ENCODE measurements around the gene FHIT. TPM values are rescaled to one million over a fixed set of nuclear protein-coding genes. Genes with fewer than 3 reads are reported as not detected.

Gene FHIT
- total and polyA plus RNA-seq, 9 donors = 5.1 to 11.8 (median 9.5) TPM

GRCh38 chr3:61061092-61061723 lies 190.0 kb downstream of the FHIT start:
- no peak overlapping the region for H3K4me3 ChIP-seq
- no peaks in the 10 kb centered on the region for H3K36me3 ChIP-seq
- DNase-seq = no peak
- no peak overlapping the region for H3K27ac ChIP-seq
- TF ChIP-seq CTCF (IDR thresholded peaks at IDR 0.05) (no peak), EP300 (IDR thresholded peaks at IDR 0.05) (no peak), POLR2A (IDR thresholded peaks at IDR 0.05) (no peak)
- WGBS, 3 donors = 67 to 75% (median 73%) methylated on average over 2 of the region's 2 CpGs
- no peaks in the 10 kb centered on the region for H3K27me3 ChIP-seq
- no peaks in the 10 kb centered on the region for H3K4me1 ChIP-seq (ENCODE audit: insufficient read depth)
- no peaks in the 10 kb centered on the region for H3K9me3 ChIP-seq
- intact Hi-C loops (cut with DNase I) = no loop called here

GRCh38 chr3:61060411-61060861 lies 190.8 kb downstream of the FHIT start:
- no peaks in the 10 kb centered on the region for H3K4me1 ChIP-seq (ENCODE audit: insufficient read depth)
- no peaks in the 10 kb centered on the region for H3K36me3 ChIP-seq
- no peak overlapping the region for H3K4me3 ChIP-seq
- no peak overlapping the region for H3K27ac ChIP-seq
- WGBS, 3 donors = 82 to 93% (median 90%) methylated on average over 2 of the region's 2 CpGs
- TF ChIP-seq CTCF (IDR thresholded peaks at IDR 0.05) = no peak
- no peak for TF ChIP-seq EP300 (IDR thresholded peaks at IDR 0.05)
- no peak for TF ChIP-seq POLR2A (IDR thresholded peaks at IDR 0.05)
- intact Hi-C loops (cut with DNase I) = no loop called here
- no peaks in the 10 kb centered on the region for H3K9me3 ChIP-seq
- no peak for DNase-seq
- no peaks in the 10 kb centered on the region for H3K27me3 ChIP-seq

- intact Hi-C loops (cut with DNase I) = no loop called here
- Histone ChIP-seq H3K36me3 (no peaks in the 10 kb centered on the region), H3K4me3 (no peak overlapping the region), H3K27me3 (no peaks in the 10 kb centered on the region), H3K9me3 (no peaks in the 10 kb centered on the region), H3K4me1 (ENCODE audit: insufficient read depth) (no peaks in the 10 kb centered on the region), H3K27ac (no peak overlapping the region)
- no peak for DNase-seq
- 86 to 91% (median 88%) methylated on average over 2 of the region's 2 CpGs for WGBS, 3 donors
- TF ChIP-seq EP300 (IDR thresholded peaks at IDR 0.05) (no peak), CTCF (IDR thresholded peaks at IDR 0.05) (no peak)
These were observed 192.4 kb downstream of the FHIT start for GRCh38 chr3:61058836-61059235.

GRCh38 chr3:61057464-61057863 lies 193.8 kb downstream of the FHIT start:
- no peaks in the 10 kb centered on the region for H3K4me1 ChIP-seq (ENCODE audit: insufficient read depth)
- 72 to 75% (median 74%) methylated on average over 4 of the region's 4 CpGs for WGBS, 3 donors
- no peaks in the 10 kb centered on the region for H3K36me3 ChIP-seq
- H3K9me3 ChIP-seq = no peaks in the 10 kb centered on the region
- intact Hi-C loops (cut with DNase I) = no loop called here
- no peak overlapping the region for H3K4me3 ChIP-seq
- DNase-seq = no peak
- TF ChIP-seq CTCF (IDR thresholded peaks at IDR 0.05) (no peak), POLR2A (IDR thresholded peaks at IDR 0.05) (no peak), EP300 (IDR thresholded peaks at IDR 0.05) (no peak)
- H3K27ac ChIP-seq = no peak overlapping the region
- H3K27me3 ChIP-seq = no peaks in the 10 kb centered on the region

Data from ovary (tissue), 9 donors.